Upper lobe of left lung (tissue), 6 donors: Measurements from ENCODE around the gene RGPD6. TPM values are rescaled to one million over a fixed set of nuclear protein-coding genes. Genes with fewer than 3 reads are reported as not detected.
"Not testable (repeated sequence)": the region's sequence is repeated elsewhere in the genome, so short reads cannot be mapped to it uniquely, and the experiment has no call there.

Experiments used
- ATAC-seq, 2 donors: fragments of 200-7000 bp; cut with Tn5 transposase; one replicate each; pipeline ENCODE4 v1.9.1; 2022; ENCODE audit warnings: mild to moderate bottlenecking in 2 of 2, moderate library complexity in 2 of 2; ENCODE audit not compliant: low FRiP score in 2 of 2
- DNase-seq, 2 donors: peaks; one replicate each; pipeline ENCODE4 v3.0.0-alpha.2; 2019 to 2020
- H3K27ac ChIP-seq, 4 donors: fragments of 200-600 bp; sonication (generic); one replicate each; pipeline ENCODE4 v1.5.1; 2016 to 2019
- H3K27me3 ChIP-seq, 4 donors: fragments of 200-600 bp; sonication (generic); one replicate each; pipeline ENCODE4 v1.5.1; 2017 to 2019
- H3K36me3 ChIP-seq, 4 donors: fragments of 200-600 bp; sonication (generic); one replicate each; pipeline ENCODE4 v1.5.1; 2016 to 2019
- H3K4me1 ChIP-seq, 4 donors: fragments of 200-600 bp; sonication (generic); one replicate each; pipeline ENCODE4 v1.5.1; 2018 to 2019
- H3K4me3 ChIP-seq, 4 donors: fragments of 200-600 bp; sonication (generic); one replicate each; pipeline ENCODE4 v1.5.1; 2017 to 2019; ENCODE audit warnings: mild to moderate bottlenecking in 2 of 4, moderate library complexity in 1 of 4
- H3K9me3 ChIP-seq, 4 donors: fragments of 200-600 bp; sonication (generic); one replicate each; pipeline ENCODE4 v1.5.1; 2018 to 2019
- WGBS, 2 donors: methylation state at CpG; one replicate each; pipeline ENCODE4 v1.1.5; 2017 to 2018; 5-methylcytosine and 5-hydroxymethylcytosine counted together
- small RNA-seq, 4 donors: library from RNA; depleted of rRNA; stranded (forward); fragments of <200 nt; gene quantifications; one replicate each; pipeline ENCODE3, GENCODE V24; 2016
- total RNA-seq, 6 donors: library from RNA; depleted of rRNA in 4 of 6; stranded (reverse); fragments of >200 nt in 4 of 6; gene quantifications; one replicate each; pipeline versions ENCODE4 v1.1.0 to v1.2.1, GENCODE V29; 2016 to 2021
- donor health status: DM: no; HTN: no; CAD: no; lungs with moderate emphysema.
- donor health status: DM: no; HTN: yes; CAD: no; lungs with severe emphysema.

Gene RGPD6
- total RNA-seq, 6 donors from 2014 or later: 8.4 to 101 (median 59.6) TPM

DNA sequence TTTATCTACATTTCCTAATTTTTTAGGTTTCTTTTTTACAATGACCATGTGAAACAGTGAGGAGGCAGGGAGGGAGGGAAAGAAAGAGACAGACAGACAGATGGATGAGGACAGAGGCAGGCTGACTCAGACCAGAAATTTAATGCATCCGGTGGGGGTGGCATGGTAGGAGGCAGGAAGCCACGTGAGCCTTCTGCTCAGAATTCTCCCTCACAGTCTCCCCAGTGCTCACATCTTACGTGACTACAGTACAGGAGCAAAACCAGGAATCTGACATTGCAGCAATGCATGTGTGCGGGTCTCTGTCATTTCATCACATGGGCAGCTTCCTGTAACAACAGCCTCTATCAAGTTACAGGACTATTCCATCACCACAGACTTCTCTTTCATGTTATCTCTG, 102.1 kb downstream of the RGPD6 start:
- no CpG with 5 or more reads among the region's 4 CpGs for WGBS, 2 donors
- not testable (repeated sequence) for H3K9me3 ChIP-seq, DNase-seq, H3K4me3 ChIP-seq, H3K27ac ChIP-seq, H3K36me3 ChIP-seq, H3K4me1 ChIP-seq, H3K27me3 ChIP-seq
- peak; percentile 56 to 68 for ATAC-seq

DNA sequence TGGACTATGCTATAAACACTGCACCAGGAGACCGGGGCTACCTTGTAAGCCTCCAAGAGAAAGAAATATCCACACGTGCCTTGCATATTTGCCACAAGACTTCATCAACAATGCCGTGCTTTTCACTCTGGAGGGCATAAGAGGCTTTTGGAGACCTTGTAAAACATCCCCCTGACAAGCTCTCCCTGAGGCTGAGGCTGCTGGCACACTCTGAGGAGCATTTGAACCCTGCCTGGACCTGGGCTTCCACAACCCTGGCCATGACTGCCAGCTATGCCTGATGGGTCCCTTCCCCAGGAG, 104.0 kb downstream of the RGPD6 start:
- no CpG with 5 or more reads among the region's 3 CpGs for WGBS, 2 donors
- H3K36me3 ChIP-seq, ATAC-seq, H3K9me3 ChIP-seq, H3K27ac ChIP-seq, H3K27me3 ChIP-seq, DNase-seq, H3K4me1 ChIP-seq, H3K4me3 ChIP-seq: not testable (repeated sequence)

DNA sequence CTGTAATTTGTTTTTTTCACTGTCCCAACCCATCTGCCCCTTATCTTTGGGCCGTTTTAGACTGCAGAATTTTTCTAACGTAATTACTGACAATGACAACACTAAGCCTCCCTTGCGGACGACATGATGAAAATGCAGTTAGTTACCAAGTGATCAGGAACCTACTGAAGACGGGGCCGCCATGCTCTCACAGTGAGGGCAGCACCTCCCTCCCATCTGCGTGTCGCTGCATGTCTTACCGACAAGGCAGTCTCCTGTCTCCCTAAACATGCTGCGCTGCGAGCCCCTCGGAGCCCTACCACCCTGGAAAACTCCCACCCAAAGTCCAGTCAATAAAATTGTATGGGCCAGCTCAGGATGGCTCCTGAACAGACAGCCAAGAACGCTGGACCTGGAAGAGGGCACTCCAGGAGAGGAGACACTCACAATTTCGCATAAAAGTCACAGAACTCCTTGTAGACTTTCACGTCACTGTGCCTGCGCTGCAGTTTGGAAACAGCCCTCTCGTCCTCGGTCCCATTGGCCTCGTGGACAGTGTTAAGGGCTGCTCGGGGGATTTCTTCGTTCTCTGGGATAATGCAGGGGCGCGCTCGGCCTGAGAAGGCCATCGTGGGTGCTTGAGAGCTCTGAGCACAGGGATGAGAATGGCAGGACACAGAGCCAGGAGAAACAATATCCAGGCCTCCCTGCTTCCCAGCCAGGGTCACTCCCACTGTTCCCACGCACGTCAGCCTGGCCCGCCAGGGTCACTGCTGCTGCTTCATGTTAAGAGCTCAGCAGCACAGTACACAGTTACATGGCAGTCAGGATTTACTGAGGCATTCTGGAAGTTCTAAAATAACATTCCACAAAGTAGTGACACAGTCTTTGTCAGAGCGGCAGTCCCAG, 104.6 kb downstream of the RGPD6 start, which contains the start of gene LIMS4:
Gene LIMS4 (minus strand): TSS at position 646 of the 888 bp plus-strand sequence. CDS start 38 bp downstream, at position 608.
- H3K27me3 ChIP-seq, H3K36me3 ChIP-seq, DNase-seq, H3K4me3 ChIP-seq, H3K27ac ChIP-seq, H3K4me1 ChIP-seq, H3K9me3 ChIP-seq: not testable (repeated sequence)
- peak; percentile 72 to 91 for ATAC-seq
- no CpG with 5 or more reads among the region's 29 CpGs for WGBS, 2 donors

DNA sequence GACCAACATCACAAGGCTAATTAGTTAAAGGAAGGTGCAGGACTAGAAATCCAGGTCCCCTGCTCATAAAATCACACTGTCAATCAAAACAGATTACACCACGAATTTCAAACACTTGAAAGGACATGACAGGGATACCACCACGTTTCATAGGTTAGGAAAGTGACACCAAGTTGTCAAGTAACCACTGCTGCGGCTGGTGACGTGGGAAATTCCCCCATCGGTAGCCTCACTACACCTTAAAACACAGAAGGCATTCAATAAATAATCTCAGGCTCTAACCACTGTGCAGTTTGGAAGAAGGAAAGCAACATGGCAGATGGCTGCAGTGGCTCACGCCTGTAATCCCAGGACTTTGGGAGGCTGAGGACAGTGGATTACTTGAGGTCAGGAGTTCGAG, 108.1 kb downstream of the RGPD6 start:
- H3K27ac ChIP-seq, H3K4me1 ChIP-seq, DNase-seq, ATAC-seq, H3K9me3 ChIP-seq, H3K36me3 ChIP-seq, H3K27me3 ChIP-seq, H3K4me3 ChIP-seq: not testable (repeated sequence)
- WGBS, 2 donors: no CpG with 5 or more reads among the region's 7 CpGs

DNA sequence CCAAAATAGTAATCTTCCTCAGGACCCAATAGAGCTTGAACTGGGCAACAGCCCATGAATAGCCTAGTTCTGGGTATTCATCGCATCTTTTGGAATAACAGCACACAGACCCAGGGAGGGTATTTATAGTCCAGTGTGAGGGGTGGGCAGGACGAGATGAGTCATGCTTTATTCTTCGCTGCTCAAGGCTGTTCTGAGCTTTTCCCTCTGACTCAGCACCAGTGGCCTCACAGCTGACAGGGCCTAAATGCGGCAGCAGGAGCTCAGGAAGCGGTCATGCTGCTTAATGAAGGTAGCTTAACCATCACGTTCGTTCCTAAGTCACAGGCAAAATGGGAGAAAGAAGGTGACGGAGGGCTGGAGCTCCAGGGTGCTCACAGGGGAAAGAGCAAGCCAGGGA, 111.7 kb downstream of the RGPD6 start:
- not testable (repeated sequence) for H3K36me3 ChIP-seq, H3K4me1 ChIP-seq, H3K27ac ChIP-seq, H3K27me3 ChIP-seq, DNase-seq, H3K9me3 ChIP-seq, H3K4me3 ChIP-seq
- WGBS, 2 donors: no CpG with 5 or more reads among the region's 8 CpGs
- ATAC-seq: peak in 1 of 2 donors; percentile 85

Small RNAs within 50 kb of the gene (small RNA-seq; reads per million reads assigned to genes)
- gene AC108938.1: 0 reads per million in 4 donors

Other genes starting within 250 kb of the RGPD6 start
- gene LIMS4, start 104.4 kb downstream of the RGPD6 start, total RNA-seq: 1 to 10 TPM in 2 of 6 donors, under 1 TPM in 2, not detected in 2; 0.76 to 1.4 (median 0.93) TPM
- gene BUB1, start 100.8 kb upstream of the RGPD6 start, total RNA-seq: 1 to 10 TPM; 1.0 to 4.7 (median 3.0) TPM
- 100 to 1,000 TPM in 1 of 6 donors, 10 to 100 TPM in 5; 30.2 to 128 (median 38.0) TPM for gene ACOXL, start 155.4 kb upstream of the RGPD6 start, total RNA-seq